ENCODE measurements around the gene ZNF70.

DNA sequence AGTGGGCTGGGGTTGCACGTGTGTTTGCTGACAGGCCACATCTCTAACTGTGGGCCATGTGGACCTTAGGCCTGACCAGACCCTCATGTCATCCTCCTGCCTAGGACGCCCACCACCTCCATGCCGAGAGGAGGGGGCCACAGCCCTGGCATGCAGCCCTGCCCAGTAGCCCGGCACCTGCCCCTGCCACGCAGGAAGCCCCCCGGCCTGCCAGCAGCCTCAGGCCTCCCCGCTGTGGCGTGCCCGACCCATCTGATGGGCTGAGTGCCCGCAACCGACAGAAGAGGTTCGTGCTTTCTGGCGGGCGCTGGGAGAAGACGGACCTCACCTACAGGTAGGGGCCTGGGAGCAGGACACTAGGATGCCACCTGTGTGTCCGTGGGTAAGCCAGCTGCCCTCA, 28.2 kb upstream of the ZNF70 start:
- TF ChIP-seq MAFK (IDR thresholded peaks at IDR 0.05; ENCODE audit: low read depth, low read length) (no peak), SMC3 (IDR thresholded peaks at IDR 0.05; ENCODE audit: low read depth, low read length) (no peak), POLR2A (IDR thresholded peaks at IDR 0.05; ENCODE audit: low read depth, low read length) (no peak)
- TF ChIP-seq, protein P1, sequence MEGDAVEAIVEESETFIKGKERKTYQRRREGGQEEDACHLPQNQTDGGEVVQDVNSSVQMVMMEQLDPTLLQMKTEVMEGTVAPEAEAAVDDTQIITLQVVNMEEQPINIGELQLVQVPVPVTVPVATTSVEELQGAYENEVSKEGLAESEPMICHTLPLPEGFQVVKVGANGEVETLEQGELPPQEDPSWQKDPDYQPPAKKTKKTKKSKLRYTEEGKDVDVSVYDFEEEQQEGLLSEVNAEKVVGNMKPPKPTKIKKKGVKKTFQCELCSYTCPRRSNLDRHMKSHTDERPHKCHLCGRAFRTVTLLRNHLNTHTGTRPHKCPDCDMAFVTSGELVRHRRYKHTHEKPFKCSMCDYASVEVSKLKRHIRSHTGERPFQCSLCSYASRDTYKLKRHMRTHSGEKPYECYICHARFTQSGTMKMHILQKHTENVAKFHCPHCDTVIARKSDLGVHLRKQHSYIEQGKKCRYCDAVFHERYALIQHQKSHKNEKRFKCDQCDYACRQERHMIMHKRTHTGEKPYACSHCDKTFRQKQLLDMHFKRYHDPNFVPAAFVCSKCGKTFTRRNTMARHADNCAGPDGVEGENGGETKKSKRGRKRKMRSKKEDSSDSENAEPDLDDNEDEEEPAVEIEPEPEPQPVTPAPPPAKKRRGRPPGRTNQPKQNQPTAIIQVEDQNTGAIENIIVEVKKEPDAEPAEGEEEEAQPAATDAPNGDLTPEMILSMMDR (conservative IDR thresholded peaks at IDR 0.05; ENCODE audit: low read depth, low read length), result no peak

All from IMR-90 (cell line).